GM12892 (cell line): ENCODE results near the gene ATG2A.

Experiments used
- POLR2A ChIP-seq: IDR thresholded peaks from 2 replicates; pipeline ENCODE4 v1.6.1; 2011; ENCODE audit warnings: low read depth, low read length, control low read depth
- POLR2AphosphoS5 ChIP-seq: IDR thresholded peaks from 2 replicates; pipeline ENCODE4 v1.6.1; 2011; ENCODE audit warnings: low read depth, low read length, control low read depth
- TAF1 ChIP-seq: IDR thresholded peaks from 2 replicates; pipeline ENCODE4 v1.6.1; 2011; ENCODE audit warnings: low read depth, mild to moderate bottlenecking, control low read depth, low read length, borderline replicate concordance

DNA sequence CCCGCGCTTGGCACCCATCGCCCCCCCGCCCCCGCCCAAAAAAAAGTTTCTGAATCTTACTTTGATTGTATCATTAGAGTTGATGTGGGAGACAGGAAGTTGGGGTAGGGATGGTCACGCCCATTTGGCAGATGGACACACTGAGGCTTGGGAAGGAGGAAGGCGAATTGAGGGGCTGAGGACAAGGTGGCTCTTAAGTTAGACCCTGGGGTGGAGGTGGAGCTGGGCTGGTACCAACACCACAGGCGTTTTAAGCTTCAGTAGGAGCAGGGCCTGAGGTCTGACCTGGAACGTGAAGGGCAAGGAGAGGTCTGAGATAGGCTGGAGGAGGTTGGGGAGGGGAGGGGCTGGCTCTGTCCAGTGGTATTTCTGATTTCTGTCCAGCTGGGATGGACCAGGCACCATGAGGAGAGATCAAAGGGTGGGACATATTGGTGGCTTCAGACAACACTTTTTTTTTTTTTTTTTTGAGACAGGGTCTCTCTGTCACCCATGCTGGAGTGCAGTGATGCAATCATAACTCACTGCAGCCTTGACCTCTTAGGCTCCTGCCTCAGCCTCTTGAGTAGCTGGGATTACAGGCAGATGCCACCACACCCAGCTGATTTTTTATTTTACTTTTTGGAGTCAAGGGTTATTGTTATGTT lies 71.8 kb downstream of the ATG2A start:
- TF ChIP-seq POLR2A, result no peak
- no peak for TF ChIP-seq TAF1
- no peak for TF ChIP-seq POLR2AphosphoS5
